NAMALWA (cell line): ENCODE data around the gene CFAP20.

Source experiments
- DNase-seq: peaks from one replicate; pipeline ENCODE4 v3.0.0-alpha.2; 2015; ENCODE audit warnings: low spot score

The CFAP20 gene

GRCh38 chr16:58124601-58124915 lies 4.6 kb downstream of the CFAP20 start:
- no peak for DNase-seq

GRCh38 chr16:58123896-58124600 lies 5.1 kb downstream of the CFAP20 start:
- peak; percentile 23 for DNase-seq

GRCh38 chr16:58121132-58121531 lies 8.0 kb downstream of the CFAP20 start:
- no peak for DNase-seq

- no peak for DNase-seq
These were observed 8.9 kb downstream of the CFAP20 start for GRCh38 chr16:58120234-58120633.

- DNase-seq: no peak
These were observed 9.7 kb downstream of the CFAP20 start for GRCh38 chr16:58119509-58119845.

GRCh38 chr16:58118801-58119508 lies 10.2 kb downstream of the CFAP20 start:
- no peak for DNase-seq

- DNase-seq: no peak
These were observed 12.7 kb downstream of the CFAP20 start for GRCh38 chr16:58116529-58116928.

- DNase-seq: no peak
These were observed 13.1 kb downstream of the CFAP20 start for GRCh38 chr16:58116081-58116480.

- no peak for DNase-seq
These were observed 14.1 kb downstream of the CFAP20 start for GRCh38 chr16:58114827-58115825.

GRCh38 chr16:58111302-58111627 lies 17.9 kb downstream of the CFAP20 start:
- no peak for DNase-seq

GRCh38 chr16:58110571-58111301 lies 18.4 kb downstream of the CFAP20 start:
- no peak for DNase-seq

- DNase-seq: no peak
These were observed 19.3 kb downstream of the CFAP20 start for GRCh38 chr16:58109881-58110280.

GRCh38 chr16:58109330-58109729 lies 19.9 kb downstream of the CFAP20 start:
- DNase-seq: no peak

GRCh38 chr16:58107709-58108108 lies 21.5 kb downstream of the CFAP20 start:
- DNase-seq: no peak

- no peak for DNase-seq
These were observed 22.0 kb downstream of the CFAP20 start for GRCh38 chr16:58107228-58107627.

- no peak for DNase-seq
These were observed 23.6 kb downstream of the CFAP20 start for GRCh38 chr16:58105631-58106030.

GRCh38 chr16:58102665-58103392 lies 26.4 kb downstream of the CFAP20 start:
- peak; percentile 64 for DNase-seq

GRCh38 chr16:58099956-58100300 lies 29.3 kb downstream of the CFAP20 start:
- DNase-seq: no peak

GRCh38 chr16:58099097-58099955 lies 29.9 kb downstream of the CFAP20 start:
- DNase-seq: no peak

- DNase-seq: no peak
These were observed 30.7 kb downstream of the CFAP20 start for GRCh38 chr16:58098207-58099096.
